ENCODE measurements around the gene TUFT1.

DNA sequence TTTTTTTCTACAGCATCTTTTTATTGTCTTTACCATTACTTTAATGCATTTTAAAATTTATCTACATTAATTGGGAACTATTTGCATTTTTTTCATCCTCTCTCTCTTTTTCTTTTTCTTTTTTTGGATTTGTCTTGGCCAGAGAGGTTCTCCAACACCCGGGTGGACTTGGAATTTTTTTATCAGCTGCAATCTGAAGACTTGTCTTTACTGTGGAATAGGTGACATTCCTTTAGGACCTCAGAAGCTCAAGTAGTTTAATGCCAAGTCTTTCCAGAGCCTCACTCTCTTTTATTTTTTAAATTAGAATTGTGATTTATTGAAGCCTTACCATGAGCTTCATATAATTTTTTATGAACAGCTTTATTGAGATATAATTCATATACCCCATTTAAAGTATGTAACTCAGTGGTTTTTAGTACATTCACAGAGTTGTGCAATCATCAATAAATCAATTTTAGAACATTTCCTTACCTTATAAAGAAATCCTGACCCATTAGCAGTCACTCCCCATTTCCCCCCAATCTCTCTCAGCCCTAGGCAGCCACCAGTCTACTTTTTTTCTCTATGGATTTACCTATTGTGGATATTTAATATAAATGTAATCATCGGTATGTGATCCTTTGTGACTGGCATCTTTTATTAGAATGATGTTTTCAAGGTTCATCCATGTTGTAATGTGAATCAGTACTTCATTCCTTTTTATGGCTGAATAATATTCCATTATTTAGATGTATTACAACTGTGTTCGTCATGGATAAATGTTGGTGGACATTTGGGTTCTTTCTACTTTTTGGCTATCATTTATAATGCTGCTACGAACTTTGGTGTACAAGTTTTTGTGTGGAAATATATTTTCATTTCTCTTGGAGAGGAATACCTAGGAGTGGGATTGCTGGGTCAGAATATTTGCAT lies 6.2 kb downstream of the TUFT1 start:
- TF ChIP-seq, protein P1, sequence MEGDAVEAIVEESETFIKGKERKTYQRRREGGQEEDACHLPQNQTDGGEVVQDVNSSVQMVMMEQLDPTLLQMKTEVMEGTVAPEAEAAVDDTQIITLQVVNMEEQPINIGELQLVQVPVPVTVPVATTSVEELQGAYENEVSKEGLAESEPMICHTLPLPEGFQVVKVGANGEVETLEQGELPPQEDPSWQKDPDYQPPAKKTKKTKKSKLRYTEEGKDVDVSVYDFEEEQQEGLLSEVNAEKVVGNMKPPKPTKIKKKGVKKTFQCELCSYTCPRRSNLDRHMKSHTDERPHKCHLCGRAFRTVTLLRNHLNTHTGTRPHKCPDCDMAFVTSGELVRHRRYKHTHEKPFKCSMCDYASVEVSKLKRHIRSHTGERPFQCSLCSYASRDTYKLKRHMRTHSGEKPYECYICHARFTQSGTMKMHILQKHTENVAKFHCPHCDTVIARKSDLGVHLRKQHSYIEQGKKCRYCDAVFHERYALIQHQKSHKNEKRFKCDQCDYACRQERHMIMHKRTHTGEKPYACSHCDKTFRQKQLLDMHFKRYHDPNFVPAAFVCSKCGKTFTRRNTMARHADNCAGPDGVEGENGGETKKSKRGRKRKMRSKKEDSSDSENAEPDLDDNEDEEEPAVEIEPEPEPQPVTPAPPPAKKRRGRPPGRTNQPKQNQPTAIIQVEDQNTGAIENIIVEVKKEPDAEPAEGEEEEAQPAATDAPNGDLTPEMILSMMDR (IDR thresholded peaks at IDR 0.05), result no peak
- TF ChIP-seq POLR2A (IDR thresholded peaks at IDR 0.05), result no peak

Data from heart left ventricle (tissue), 13 donors.